GM12874 (cell line): ENCODE results near the gene MX1.

Experiments
- CTCF ChIP-seq: IDR thresholded peaks from 2 replicates; pipeline ENCODE4 v1.5.1; 2011; ENCODE audit warnings: low read depth, mild to moderate bottlenecking, control low read depth, low read length, moderate library complexity; ENCODE audit not compliant: insufficient read depth

MX1 gene

GRCh38 chr21:41419921-41420862 lies 5.8 kb upstream of the MX1 start:
- no peak for TF ChIP-seq CTCF

DNA sequence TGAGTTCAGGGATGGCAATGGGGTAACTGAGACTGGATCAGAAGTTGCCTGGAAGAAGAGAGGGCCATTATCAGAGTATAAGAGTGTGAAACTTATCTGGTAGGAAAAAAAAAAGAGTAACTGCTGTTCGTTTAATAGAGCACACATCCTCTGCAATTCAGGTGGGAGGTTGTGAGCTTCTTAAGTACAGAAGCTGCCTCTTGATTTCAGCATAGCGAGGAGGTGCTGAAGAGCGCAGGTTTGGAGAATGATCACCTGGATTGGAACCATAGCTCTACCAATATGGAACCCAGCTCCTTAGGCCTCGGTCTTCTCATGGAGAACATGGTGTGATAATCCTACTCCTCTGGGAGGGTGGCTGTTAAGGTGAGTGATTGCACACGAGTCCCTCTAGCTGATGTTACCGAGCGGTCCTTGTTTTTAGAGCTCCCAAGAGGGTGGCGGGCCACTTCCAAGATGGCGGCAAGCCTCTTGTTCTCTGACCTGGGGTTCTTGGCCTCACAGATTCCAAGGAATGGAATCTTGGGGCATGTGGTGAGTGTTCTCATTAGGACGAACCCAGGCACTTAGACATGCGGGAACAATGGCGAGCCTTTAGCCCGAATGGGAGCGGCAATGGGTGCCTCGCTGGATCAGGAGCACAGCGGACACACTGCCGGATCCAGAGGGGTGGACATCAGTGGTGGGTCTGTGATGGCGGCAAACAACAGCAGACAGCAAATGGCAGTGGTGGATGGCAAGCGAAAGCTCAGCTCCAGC lies 3.3 kb upstream of the MX1 start:
- no peak for TF ChIP-seq CTCF

DNA sequence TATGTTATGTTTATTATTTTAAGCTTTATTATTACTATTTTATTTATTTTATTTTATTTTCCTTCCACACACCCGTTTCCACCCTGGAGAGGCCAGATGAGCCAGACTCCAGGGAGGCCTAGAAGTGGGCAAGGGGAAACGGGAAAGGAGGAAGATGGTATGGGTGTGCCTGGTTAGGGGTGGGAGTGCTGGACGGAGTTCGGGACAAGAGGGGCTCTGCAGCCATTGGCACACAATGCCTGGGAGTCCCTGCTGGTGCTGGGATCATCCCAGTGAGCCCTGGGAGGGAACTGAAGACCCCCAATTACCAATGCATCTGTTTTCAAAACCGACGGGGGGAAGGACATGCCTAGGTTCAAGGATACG lies 468 bp upstream of the MX1 start:
- no peak for TF ChIP-seq CTCF

GRCh38 chr21:41426676-41427404 lies 801 bp downstream of the MX1 start:
- TF ChIP-seq CTCF, result no peak

- TF ChIP-seq CTCF, result no peak
These were observed 1.5 kb downstream of the MX1 start for GRCh38 chr21:41427556-41427955.

- TF ChIP-seq CTCF, result no peak
These were observed 2.3 kb downstream of the MX1 start for GRCh38 chr21:41428311-41428710.

DNA sequence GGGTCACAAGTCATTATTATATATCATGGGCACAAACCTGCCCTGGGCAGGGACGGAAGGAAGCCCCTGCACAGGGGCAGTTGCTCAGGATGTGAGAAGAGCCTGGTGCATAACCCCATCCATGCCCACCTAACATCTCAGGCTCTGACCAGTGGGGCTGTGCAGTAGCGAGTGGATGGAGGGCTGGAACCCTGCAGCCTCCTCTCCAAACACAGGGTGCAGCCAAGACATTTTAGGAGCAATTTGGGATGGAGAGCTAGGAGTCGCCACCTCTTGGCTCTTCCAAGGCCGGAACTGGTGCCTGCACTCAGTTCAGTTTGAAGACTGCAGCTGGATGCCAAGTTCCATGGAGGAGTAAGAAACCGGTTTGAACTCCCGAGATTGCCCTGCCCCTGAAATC lies 2.8 kb downstream of the MX1 start:
- no peak for TF ChIP-seq CTCF
